ENCODE results near the gene TUT7.
A peak's percentile ranks its signal among the peaks of the same experiment; 100 is the strongest.
"Not testable (repeated sequence)": the region's sequence is repeated elsewhere in the genome, so short reads cannot be mapped to it uniquely, and the experiment has no call there.

Gene TUT7

GRCh38 chr9:86344818-86345217, 9.4 kb downstream of the TUT7 start:
- no peak for DNase-seq

GRCh38 chr9:86342269-86342668, 11.9 kb downstream of the TUT7 start:
- no peak for DNase-seq

- DNase-seq: peak; percentile 49
Observed at GRCh38 chr9:86341007-86341491, 13.2 kb downstream of the TUT7 start.

- no peak for DNase-seq
Observed at GRCh38 chr9:86340356-86341006, 13.7 kb downstream of the TUT7 start.

- peak; percentile 48 for DNase-seq
Observed at GRCh38 chr9:86337469-86338108, 16.6 kb downstream of the TUT7 start.

GRCh38 chr9:86336058-86336457, 18.2 kb downstream of the TUT7 start:
- no peak for DNase-seq

GRCh38 chr9:86333651-86334050, 20.6 kb downstream of the TUT7 start:
- no peak for DNase-seq

- no peak for DNase-seq
Observed at GRCh38 chr9:86330186-86330585, 24.0 kb downstream of the TUT7 start.

- no peak for DNase-seq
Observed at GRCh38 chr9:86329649-86330048, 24.6 kb downstream of the TUT7 start.

- no peak for DNase-seq
Observed at GRCh38 chr9:86328156-86328555, 26.1 kb downstream of the TUT7 start.

GRCh38 chr9:86326536-86326935, 27.7 kb downstream of the TUT7 start:
- no peak for DNase-seq

GRCh38 chr9:86324901-86325300, 29.3 kb downstream of the TUT7 start:
- no peak for DNase-seq

GRCh38 chr9:86324308-86324707, 29.9 kb downstream of the TUT7 start:
- no peak for DNase-seq

GRCh38 chr9:86322973-86323644, 31.1 kb downstream of the TUT7 start:
- DNase-seq: no peak

- DNase-seq: no peak
Observed at GRCh38 chr9:86321373-86321772, 32.8 kb downstream of the TUT7 start.

- DNase-seq: no peak
Observed at GRCh38 chr9:86318187-86318586, 36.0 kb downstream of the TUT7 start.

- DNase-seq: no peak
Observed at GRCh38 chr9:86315078-86315477, 39.1 kb downstream of the TUT7 start.

GRCh38 chr9:86312959-86313358, 41.3 kb downstream of the TUT7 start:
- DNase-seq: not testable (repeated sequence)

GRCh38 chr9:86308687-86309086, 45.5 kb downstream of the TUT7 start:
- no peak for DNase-seq

GRCh38 chr9:86304236-86304730, 49.9 kb downstream of the TUT7 start:
- no peak for DNase-seq

GRCh38 chr9:86303316-86303975, 50.8 kb downstream of the TUT7 start:
- DNase-seq: peak; percentile 81

- no peak for DNase-seq
Observed at GRCh38 chr9:86301686-86302085, 52.5 kb downstream of the TUT7 start.

GRCh38 chr9:86300701-86301100, 53.5 kb downstream of the TUT7 start:
- DNase-seq: no peak

Measured in activated CD4-positive, alpha-beta T cell treated with anti-CD3 and anti-CD28 coated beads, Interleukin-2, amount 50 U/mL, for 16 hours (primary cell).